NCI-H524 treated with DMSO at 0.1 percent for 48 hours (cell line): ENCODE data around the gene PLXNA1.

ENCODE experiments used
- DNase-seq: peaks from one replicate; lab custom pipeline; 2025; lab: John Stamatoyannopoulos, UW

PLXNA1 gene

GRCh38 chr3:126952983-126953660 is 29.8 kb upstream of the PLXNA1 start:
- DNase-seq, result no peak

GRCh38 chr3:126954141-126954842 is 28.6 kb upstream of the PLXNA1 start:
- no peak for DNase-seq

GRCh38 chr3:126955004-126955790 is 27.7 kb upstream of the PLXNA1 start:
- DNase-seq, result no peak

GRCh38 chr3:126956361-126956760 is 26.6 kb upstream of the PLXNA1 start:
- no peak for DNase-seq

GRCh38 chr3:126956866-126957650 is 25.9 kb upstream of the PLXNA1 start:
- no peak for DNase-seq

GRCh38 chr3:126957776-126958637 is 24.9 kb upstream of the PLXNA1 start:
- no peak for DNase-seq

- DNase-seq, result no peak
Observed at GRCh38 chr3:126958638-126959085, 24.3 kb upstream of the PLXNA1 start.

- no peak for DNase-seq
Observed at GRCh38 chr3:126959136-126959920, 23.6 kb upstream of the PLXNA1 start.

- no peak for DNase-seq
Observed at GRCh38 chr3:126959921-126960603, 22.9 kb upstream of the PLXNA1 start.

- no peak for DNase-seq
Observed at GRCh38 chr3:126960604-126960995, 22.3 kb upstream of the PLXNA1 start.

GRCh38 chr3:126961191-126961790 is 21.6 kb upstream of the PLXNA1 start:
- no peak for DNase-seq

GRCh38 chr3:126961791-126962461 is 21.0 kb upstream of the PLXNA1 start:
- DNase-seq, result no peak

GRCh38 chr3:126962756-126963155 is 20.2 kb upstream of the PLXNA1 start:
- DNase-seq, result no peak

- no peak for DNase-seq
Observed at GRCh38 chr3:126963261-126964190, 19.4 kb upstream of the PLXNA1 start.

- DNase-seq, result no peak
Observed at GRCh38 chr3:126964261-126964660, 18.7 kb upstream of the PLXNA1 start.

GRCh38 chr3:126964950-126965349 is 18.0 kb upstream of the PLXNA1 start:
- DNase-seq, result no peak

- DNase-seq, result no peak
Observed at GRCh38 chr3:126965526-126966080, 17.3 kb upstream of the PLXNA1 start.
